GM18870 (cell line): ENCODE data around the gene ICE1.
"Not testable (repeated sequence)": the region's sequence is repeated elsewhere in the genome, so short reads cannot be mapped to it uniquely, and the experiment has no call there.

ENCODE experiments used
- ATAC-seq: cut with Tn5 transposase; IDR thresholded peaks from one replicate; pipeline ENCODE4 v1.9.1; 2021; ENCODE audit warnings: moderate library complexity; ENCODE audit not compliant: unreplicated experiment

ICE1 gene

DNA sequence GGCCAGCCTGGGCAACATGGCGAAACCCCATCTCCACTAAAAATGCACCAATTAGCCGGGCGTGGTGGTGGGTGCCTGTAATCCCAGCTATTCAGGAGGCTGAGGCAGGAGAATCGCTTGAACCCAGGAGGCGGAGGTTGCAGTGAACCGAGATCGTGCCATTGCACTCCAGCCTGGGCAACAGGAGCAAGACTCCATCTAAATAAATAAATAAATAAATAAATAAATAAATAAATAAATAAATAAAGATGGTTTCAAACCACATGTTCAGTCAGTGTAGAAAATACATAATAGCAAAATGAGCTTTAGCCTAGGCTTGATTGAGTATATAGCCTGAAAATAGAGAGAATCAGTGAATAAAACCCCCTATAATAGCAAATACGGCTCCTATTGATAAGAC lies 27.4 kb upstream of the ICE1 start:
- ATAC-seq, result not testable (repeated sequence)

DNA sequence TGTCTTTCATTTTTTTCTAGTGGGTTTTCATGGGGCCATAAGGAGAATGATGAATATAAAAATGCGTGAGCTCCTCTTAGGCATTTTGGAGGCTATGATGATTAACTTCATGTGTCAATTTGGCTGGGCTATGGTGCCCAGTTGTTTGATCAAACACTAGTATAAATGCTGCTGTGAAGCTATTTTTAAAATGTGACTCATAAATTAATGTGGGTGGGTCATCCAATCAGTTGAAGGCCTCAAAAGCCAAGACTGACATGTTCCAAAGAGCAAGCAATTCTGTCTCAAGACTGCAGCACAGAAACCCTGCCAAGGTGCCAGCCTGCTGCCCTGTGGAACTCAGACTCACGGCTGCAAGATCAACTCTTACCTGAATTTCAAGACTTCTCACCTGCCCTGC lies 24.4 kb upstream of the ICE1 start:
- ATAC-seq, result no peak

DNA sequence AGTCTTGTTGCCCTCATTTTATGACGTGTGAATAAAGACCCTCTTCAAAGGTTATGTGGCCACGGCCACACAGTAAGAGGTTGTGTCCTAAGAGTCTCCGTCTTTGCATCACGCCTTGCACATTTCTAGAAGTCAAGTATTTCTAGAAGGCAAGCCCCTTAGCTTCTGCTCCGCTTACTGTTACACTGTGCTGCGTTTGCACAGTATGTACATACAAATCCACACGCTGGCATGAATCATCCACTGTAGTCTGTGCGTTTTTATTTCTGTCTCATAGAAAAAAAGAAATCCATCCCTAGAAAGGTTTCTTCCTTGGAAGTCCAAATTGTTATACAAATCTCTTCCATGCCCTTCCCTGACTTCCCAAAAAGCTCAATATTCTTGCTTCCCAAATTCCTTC lies 21.4 kb upstream of the ICE1 start:
- no peak for ATAC-seq

DNA sequence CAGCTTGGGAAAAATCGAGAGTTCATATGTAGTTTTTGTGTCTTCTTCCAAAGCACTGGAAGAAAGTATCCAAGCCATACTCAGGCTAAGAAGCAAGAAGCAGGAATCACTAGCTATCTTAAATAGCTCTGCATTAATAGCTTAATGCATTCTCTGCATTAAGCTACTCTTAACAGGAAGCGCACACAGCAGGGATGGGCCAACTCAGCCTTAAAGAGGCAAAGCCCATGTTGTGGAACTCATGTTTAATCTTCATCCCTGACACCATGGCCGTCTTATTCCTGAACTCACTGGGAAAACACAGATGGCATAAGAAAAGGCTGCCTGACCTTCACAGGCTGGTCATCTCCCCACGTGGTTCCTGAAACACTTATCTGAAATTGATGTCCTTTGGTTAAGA lies 18.7 kb upstream of the ICE1 start:
- no peak for ATAC-seq

DNA sequence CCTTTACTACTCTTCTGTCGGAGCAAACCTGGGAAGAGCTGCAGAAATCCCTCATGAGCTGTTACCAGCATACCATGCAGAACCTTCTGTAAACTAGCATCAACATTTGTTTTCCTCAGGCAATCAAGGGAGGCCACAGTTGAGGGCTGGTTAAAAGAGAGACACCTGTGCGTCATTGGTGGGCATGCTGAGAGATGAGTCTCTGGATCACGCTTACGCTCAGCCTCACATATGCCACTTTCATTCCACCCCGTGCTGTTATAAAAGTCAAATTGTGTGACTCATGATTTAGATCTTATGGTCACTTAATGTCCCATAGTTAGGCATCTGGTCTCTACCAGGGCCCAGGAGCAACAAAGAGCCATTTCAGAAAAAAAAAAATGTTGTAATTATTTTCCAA lies 18.1 kb upstream of the ICE1 start:
- ATAC-seq, result no peak

DNA sequence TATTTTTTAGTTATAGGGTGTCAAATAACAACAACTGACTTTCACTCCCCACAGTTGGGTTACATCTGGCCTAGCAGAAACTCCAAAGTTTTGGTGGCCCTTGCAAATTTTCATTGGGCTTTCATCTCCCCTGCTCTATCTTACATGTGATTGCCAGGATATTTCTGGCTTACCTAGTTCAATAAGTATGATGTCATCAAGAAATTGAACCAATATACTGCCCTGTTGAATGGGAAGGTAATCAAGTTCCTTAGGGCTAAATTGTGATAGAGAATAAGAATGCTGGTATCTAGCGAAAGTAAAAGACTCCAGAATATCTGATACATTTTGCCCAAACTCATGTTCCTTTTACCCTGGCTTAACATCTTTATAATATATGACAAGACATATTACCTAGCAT lies 17.0 kb upstream of the ICE1 start:
- ATAC-seq, result no peak

DNA sequence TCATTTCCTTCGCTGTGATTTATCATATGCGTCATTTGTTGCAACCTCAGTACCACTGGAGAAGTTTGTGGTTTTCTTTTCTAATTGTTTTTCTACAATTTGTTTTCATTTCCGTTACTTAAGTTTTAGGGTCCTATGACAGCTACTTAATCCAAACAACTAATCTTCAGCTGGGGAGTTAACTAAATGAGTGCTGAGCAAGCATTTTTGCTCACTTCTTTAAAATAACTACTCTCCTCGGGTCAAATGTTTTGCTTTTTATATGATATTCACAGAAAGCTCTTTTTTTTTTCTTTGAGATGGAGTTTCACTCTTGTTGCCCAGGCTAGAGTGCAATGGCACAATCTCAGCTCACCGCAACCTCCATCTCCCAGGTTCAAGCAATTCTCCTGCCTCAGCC lies 14.6 kb upstream of the ICE1 start:
- ATAC-seq, result no peak

GRCh38 chr5:5409151-5409810 lies 13.2 kb upstream of the ICE1 start:
- no peak for ATAC-seq

DNA sequence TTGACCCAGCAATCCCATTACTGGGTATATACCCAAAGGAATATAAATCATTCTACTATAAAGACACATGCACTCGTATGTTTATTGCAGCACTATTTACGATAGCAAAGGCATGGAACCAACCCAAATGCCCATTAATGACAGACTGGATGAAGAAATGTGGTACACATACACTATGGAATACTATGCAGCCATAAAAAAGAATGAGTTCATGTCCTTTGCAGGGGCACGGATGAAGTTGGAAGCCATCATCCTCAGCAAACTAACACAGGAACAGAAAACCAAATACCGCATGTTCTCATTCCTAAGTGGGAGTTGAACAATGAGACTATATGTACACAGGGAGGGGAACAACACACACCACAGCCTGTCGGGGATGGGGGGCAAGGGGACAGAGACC lies 8.6 kb upstream of the ICE1 start:
- ATAC-seq, result not testable (repeated sequence)

DNA sequence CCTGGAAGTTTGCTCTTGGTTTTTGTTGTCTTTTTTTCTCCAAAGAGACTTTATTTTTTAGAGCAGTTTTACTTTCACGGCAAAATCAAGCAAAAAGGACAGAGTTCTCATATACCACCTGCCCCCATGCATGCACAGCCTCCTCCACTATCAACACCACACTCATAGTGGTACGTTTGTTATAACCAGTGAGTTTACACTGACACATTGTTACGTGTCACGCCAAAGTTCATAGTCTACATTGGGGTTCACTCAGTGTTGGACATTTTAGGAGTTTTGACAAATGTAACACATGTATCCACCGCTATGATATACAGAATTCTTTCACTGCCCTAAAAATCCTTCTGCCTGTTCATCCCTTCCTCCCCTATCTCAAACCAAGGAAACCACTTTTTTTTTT lies 7.5 kb upstream of the ICE1 start:
- ATAC-seq, result no peak

DNA sequence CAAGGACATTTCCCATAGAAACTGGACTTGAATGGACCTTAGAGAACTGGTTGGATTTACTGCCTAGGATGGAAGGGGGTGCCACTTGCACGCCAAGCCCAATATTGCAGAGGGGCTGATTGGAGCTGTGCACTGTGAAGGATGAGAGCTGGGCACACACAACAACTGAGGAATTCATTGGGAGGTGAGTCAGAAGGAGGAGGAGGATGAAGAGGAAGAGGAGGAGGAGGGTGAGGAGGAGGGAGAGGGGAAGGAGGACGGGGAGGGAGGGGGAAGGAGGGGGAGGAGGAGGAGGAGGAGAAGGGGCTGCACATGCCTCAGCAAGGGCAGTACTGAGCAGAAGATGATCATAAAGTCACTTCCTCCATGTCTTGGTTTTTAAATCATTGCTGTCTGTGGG lies 5.7 kb upstream of the ICE1 start:
- no peak for ATAC-seq

- no peak for ATAC-seq
These were observed 4.5 kb upstream of the ICE1 start for GRCh38 chr5:5418006-5418405.

DNA sequence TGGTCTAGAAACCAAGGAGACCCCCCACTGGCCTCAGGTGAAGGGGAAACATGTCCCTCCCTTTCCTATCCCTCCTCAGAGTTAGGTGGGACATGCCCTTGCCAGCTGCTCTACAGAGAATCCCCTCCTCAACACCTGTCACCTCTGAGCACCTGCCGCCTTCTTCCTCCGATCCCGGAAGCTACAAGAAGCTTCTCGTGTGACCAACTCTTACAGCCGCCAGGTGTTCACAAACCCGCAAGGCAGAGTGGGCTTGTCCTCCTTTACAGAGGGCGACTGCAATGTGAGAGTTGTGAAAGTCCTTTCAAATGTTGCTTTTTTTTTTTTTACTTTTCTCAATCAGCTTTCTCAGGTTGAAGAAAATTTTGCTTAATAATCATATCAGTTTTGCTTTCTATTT lies 3.7 kb upstream of the ICE1 start:
- no peak for ATAC-seq

DNA sequence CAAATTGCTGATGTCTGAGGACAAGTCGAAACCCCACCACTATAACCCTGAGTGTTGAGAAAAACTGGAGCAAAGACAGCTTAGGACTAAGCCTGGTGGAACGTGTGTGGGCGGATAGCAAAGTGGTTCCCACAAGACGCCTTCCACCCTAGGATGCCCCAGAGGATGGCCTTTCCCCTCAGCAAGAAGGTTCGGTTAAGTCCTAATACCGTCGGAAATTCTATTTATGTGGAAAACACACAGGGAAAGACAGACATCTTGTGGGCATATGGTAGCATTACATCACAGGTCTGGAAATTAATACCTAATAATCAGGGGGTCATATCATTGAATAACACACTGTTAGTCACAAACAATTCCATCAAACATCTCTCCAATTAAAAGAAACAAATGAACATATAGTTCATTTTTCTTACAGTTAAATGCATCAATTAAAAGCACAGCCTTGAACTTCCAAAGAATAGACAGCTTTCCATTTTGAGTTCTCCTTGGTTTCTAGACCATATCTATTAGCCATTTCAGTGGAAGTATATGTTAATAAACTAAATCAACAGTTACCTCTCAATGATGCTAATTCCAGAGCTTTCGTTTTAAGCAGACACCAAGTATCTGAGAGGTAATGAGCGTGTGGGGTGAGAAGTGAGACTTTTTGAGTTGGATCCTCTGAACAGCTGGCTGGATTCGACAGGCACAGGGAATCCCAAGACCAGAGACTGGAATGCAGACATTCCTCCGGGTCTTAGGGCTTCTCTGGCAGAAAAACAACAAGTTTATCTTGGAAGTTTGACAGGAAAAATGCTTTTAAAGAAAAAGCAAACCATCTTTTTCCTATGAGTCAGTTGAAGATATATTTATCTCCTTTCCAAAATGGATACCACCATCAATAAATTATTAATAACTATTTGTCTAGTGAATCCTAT lies 2.9 kb upstream of the ICE1 start:
- no peak for ATAC-seq

DNA sequence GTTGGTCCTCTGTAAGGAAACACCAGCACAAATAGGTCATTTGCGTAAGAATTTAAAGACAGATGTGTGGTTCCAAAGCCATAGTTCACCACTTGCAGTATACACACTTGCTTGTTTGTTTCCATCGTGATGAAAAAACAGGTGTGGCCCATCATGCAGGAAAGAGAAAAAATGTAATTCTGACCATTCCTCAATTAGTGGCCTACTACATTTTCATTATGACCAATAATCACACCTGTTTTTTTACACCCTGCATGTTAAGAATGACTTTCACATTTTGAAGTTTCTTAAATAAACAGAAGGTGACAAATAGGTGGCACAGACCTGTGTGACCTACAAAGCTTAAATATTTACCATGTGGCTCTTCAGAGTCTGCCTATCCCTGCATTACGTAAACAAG lies 2.2 kb upstream of the ICE1 start:
- no peak for ATAC-seq

GRCh38 chr5:5421149-5421960 lies 1.1 kb upstream of the ICE1 start:
- peak; percentile 10 for ATAC-seq

DNA sequence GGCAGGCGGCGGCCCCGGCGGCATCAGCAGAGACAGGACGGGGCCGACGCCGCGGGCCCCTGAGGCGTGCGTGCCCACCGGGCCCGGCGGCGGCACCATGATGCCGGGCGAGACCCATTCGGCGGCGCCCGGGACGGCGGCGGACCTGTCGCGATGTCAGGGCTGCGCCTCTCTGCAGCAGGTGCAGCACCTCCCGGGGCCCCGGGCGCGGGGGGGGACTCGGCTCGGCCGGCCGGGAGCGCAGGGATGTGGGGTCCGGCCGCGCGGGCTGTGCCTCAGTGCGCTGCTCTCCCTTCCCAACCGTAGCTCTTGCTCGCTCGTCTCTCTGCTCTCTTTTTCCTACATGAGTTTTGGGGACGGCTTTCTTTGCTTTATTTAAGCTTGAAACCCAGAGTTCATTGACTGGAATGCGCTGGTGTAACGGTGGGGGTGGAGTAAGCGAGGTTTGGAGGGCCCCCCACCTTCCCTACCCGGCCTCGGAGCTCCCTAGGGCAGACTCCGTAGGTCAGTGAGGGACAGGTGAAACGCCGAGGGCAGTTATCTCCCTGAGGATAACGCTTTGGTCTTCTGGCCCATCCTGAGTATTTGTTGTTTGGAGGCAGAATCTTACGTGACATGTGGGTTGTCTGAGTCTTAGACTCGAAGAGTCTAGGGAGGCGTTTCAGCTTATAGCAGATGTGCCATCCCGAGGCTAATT lies 490 bp downstream of the ICE1 start:
- no peak for ATAC-seq

DNA sequence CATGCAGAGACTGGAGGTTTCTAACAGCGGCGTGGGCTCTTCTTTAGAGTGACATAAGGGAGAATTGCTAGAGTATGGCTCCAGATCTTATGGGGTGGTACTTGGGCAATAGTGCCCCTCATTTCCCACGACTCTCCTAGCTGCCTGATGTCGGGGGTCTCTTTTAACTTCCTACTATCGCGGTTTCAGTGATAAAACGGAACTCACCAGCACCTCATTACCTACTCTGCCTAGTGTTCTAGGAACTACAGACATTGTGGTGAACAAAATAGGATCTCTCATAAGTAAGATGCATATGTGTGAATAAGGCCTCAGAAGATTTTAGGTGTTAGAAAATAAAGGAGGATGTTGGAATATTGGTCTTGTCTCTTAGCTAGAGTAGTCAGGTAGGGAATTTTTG lies 1.1 kb downstream of the ICE1 start:
- no peak for ATAC-seq

DNA sequence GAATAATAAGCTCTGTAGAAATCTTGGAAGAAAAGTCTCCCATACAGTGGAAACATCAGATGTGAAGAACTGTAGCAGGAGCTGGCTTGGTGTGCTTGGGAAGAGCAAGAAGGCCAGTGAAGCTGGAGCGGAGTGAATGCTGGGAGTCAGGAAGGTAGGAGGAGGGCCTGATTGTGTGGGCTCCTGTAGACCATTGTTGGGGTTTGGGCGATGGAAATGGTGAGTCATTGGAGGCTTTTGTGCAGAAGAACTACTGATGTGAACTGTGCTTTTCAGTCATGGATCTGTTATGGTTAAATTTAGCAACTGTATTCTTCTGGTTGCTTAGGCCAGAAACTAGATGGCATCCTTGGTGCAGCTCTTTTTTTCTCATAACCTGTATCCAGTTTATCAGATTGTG lies 2.3 kb downstream of the ICE1 start:
- ATAC-seq, result no peak

GRCh38 chr5:5430136-5430535 lies 7.7 kb downstream of the ICE1 start:
- ATAC-seq, result no peak
